SU-DHL-6 (cell line): ENCODE results near the gene INTS3.

Experiments used
- H2AFZ ChIP-seq: fragments of 200-600 bp; sonication (generic); 2 replicates; pipeline ENCODE4 v1.6.1; 2014; ENCODE audit warnings: low read depth, mild to moderate bottlenecking, moderate library complexity, mixed read lengths, antibody characterized with exemption, low read length; ENCODE audit not compliant: severe bottlenecking
- H3F3A ChIP-seq: fragments of 200-600 bp; shearing (Covaris generic); 2 replicates; pipeline ENCODE4 v1.6.0; 2016; ENCODE audit warnings: antibody characterized with exemption, mild to moderate bottlenecking; ENCODE audit not compliant: insufficient read depth
- H3K27ac ChIP-seq: fragments of 200-600 bp; sonication (generic); 2 replicates; pipeline ENCODE4 v1.5.1; 2016; ENCODE audit warnings: low read depth, mild to moderate bottlenecking, low read length, moderate library complexity, mixed read lengths
- H3K27me3 ChIP-seq: fragments of 200-600 bp; sonication (generic), shearing (Covaris generic); 2 replicates; pipeline ENCODE4 v1.6.0; 2014; ENCODE audit warnings: mild to moderate bottlenecking, low read length
- H3K36me3 ChIP-seq: fragments of 200-600 bp; sonication (generic); 2 replicates; pipeline ENCODE4 v1.6.1; 2014; ENCODE audit warnings: mild to moderate bottlenecking, low read length, mixed read lengths
- H3K4me2 ChIP-seq: fragments of 300-600, 200-600 bp; shearing (Covaris generic), sonication (generic); 2 replicates; pipeline ENCODE4 v1.6.0; 2014; ENCODE audit warnings: low read length, low read depth, mild to moderate bottlenecking; ENCODE audit not compliant: poor library complexity, severe bottlenecking
- H3K4me3 ChIP-seq: fragments of 200-600 bp; sonication (generic); 2 replicates; pipeline ENCODE4 v1.5.1; 2014; ENCODE audit warnings: antibody characterized with exemption, low read length, mild to moderate bottlenecking, mixed read lengths; ENCODE audit not compliant: insufficient read depth, poor library complexity, severe bottlenecking
- H3K79me2 ChIP-seq: fragments of 200-600 bp; sonication (generic); 2 replicates; pipeline ENCODE4 v1.6.1; 2014; ENCODE audit warnings: mild to moderate bottlenecking, low read length, moderate library complexity; ENCODE audit not compliant: insufficient read depth
- H3K9ac ChIP-seq: fragments of 200-600 bp; sonication (generic); 2 replicates; pipeline ENCODE4 v1.7.0; 2014; ENCODE audit warnings: mild to moderate bottlenecking, low read length
- H3K9me2 ChIP-seq: fragments of 200-600 bp; sonication (generic); replicated peaks from 2 replicates; pipeline ENCODE4 v1.6.1; 2014; ENCODE audit warnings: low read length; ENCODE audit not compliant: insufficient read depth
- H3K9me3 ChIP-seq: fragments of 200-600 bp; sonication (generic); 2 replicates; pipeline ENCODE4 v1.6.1; 2014; ENCODE audit warnings: low read length, mixed read lengths; ENCODE audit not compliant: insufficient read depth
- H4K20me1 ChIP-seq: fragments of 200-600 bp; sonication (generic); 2 replicates; pipeline ENCODE4 v1.6.1; 2014; ENCODE audit warnings: low read depth, mild to moderate bottlenecking, antibody characterized with exemption, low read length, moderate library complexity, mixed read lengths
- EZH2phosphoT487 ChIP-seq: fragments of 200-600 bp; sonication (generic), shearing (Covaris generic); conservative IDR thresholded peaks from 2 replicates; pipeline ENCODE4 v1.6.1; 2018; ENCODE audit warnings: mild to moderate bottlenecking, antibody characterized with exemption, low read length, moderate library complexity, mixed read lengths
- TF ChIP-seq, protein P1 (sequence below): fragments of 200-600 bp; sonication (generic); IDR thresholded peaks from one replicate; pipeline ENCODE4 v1.5.1; 2017; ENCODE audit warnings: antibody characterized with exemption, mild to moderate bottlenecking, low read length, moderate library complexity; ENCODE audit not compliant: insufficient read depth, poor library complexity, severe bottlenecking

Gene INTS3

GRCh38 chr1:153790966-153791647, 63.3 kb downstream of the INTS3 start:
- no peak overlapping the region for H3K4me3 ChIP-seq
- H3F3A ChIP-seq: peaks cover 12% of the 10 kb centered on the region
- no peaks in the 10 kb centered on the region for H3K36me3 ChIP-seq
- H3K4me2 ChIP-seq: peak overlapping the region; percentile 13
- no peak overlapping the region for H3K9ac ChIP-seq
- H3K27me3 ChIP-seq: no peaks in the 10 kb centered on the region
- H3K79me2 ChIP-seq: no peaks in the 10 kb centered on the region
- no peak overlapping the region for H2AFZ ChIP-seq
- H4K20me1 ChIP-seq: no peaks in the 10 kb centered on the region
- H3K9me2 ChIP-seq: no peaks in the 10 kb centered on the region
- peaks cover 5% of the 10 kb centered on the region for H3K9me3 ChIP-seq
- H3K27ac ChIP-seq: no peak overlapping the region
- TF ChIP-seq, protein P1, sequence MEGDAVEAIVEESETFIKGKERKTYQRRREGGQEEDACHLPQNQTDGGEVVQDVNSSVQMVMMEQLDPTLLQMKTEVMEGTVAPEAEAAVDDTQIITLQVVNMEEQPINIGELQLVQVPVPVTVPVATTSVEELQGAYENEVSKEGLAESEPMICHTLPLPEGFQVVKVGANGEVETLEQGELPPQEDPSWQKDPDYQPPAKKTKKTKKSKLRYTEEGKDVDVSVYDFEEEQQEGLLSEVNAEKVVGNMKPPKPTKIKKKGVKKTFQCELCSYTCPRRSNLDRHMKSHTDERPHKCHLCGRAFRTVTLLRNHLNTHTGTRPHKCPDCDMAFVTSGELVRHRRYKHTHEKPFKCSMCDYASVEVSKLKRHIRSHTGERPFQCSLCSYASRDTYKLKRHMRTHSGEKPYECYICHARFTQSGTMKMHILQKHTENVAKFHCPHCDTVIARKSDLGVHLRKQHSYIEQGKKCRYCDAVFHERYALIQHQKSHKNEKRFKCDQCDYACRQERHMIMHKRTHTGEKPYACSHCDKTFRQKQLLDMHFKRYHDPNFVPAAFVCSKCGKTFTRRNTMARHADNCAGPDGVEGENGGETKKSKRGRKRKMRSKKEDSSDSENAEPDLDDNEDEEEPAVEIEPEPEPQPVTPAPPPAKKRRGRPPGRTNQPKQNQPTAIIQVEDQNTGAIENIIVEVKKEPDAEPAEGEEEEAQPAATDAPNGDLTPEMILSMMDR: no peak
- TF ChIP-seq EZH2phosphoT487: no peak

- Histone ChIP-seq H3K4me2 (peak overlapping the region; percentile 13), H3K27ac (no peak overlapping the region), H4K20me1 (no peaks in the 10 kb centered on the region), H3K27me3 (no peaks in the 10 kb centered on the region), H3K9ac (no peak overlapping the region), H3K9me2 (no peaks in the 10 kb centered on the region), H2AFZ (no peak overlapping the region), H3K36me3 (no peaks in the 10 kb centered on the region), H3K79me2 (no peaks in the 10 kb centered on the region), H3F3A (peaks cover 12% of the 10 kb centered on the region), H3K4me3 (no peak overlapping the region), H3K9me3 (no peaks in the 10 kb centered on the region)
- no peak for TF ChIP-seq EZH2phosphoT487
- TF ChIP-seq, protein P1: no peak
Measured at GRCh38 chr1:153791648-153792253, 63.9 kb downstream of the INTS3 start.

DNA sequence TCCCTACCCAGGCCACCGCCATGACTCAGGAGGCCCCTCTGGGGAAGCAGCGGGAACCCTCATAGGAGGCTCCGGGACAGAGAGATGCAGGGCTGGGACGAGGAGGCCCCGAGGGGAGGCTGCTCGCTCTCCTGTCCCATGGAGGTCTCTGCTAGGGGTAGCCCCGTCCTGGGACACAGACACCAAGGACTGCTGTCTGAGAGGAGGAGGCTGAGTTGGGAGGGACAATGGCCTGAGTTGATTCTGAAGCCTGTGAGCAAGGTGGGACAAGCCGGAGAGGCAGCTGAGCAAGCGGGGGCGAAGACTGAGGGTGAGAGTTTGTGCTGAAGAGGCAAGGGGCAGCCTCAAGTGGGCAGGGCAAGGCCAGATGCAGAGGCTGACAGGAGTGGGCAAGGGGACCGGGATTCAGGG, 64.8 kb downstream of the INTS3 start:
- no peaks in the 10 kb centered on the region for H3K9me3 ChIP-seq
- no peak overlapping the region for H3K9ac ChIP-seq
- no peak overlapping the region for H3K4me3 ChIP-seq
- no peak overlapping the region for H2AFZ ChIP-seq
- H3K4me2 ChIP-seq: no peak overlapping the region
- peaks cover 12% of the 10 kb centered on the region for H3F3A ChIP-seq
- no peaks in the 10 kb centered on the region for H4K20me1 ChIP-seq
- no peak overlapping the region for H3K27ac ChIP-seq
- H3K36me3 ChIP-seq: no peaks in the 10 kb centered on the region
- no peaks in the 10 kb centered on the region for H3K27me3 ChIP-seq
- TF ChIP-seq, protein P1: no peak
- no peak for TF ChIP-seq EZH2phosphoT487
- H3K79me2 ChIP-seq: no peaks in the 10 kb centered on the region
- no peaks in the 10 kb centered on the region for H3K9me2 ChIP-seq
